HUES6 (cell line): ENCODE results near the gene CSF1.

Source experiments
- H3K27ac ChIP-seq: 2 replicates; pipeline ENCODE4 v1.7.0; 2013; ENCODE audit warnings: low read depth, mild to moderate bottlenecking, low read length, inconsistent platforms
- H3K27me3 ChIP-seq: 2 replicates; pipeline ENCODE4 v1.6.1; 2013; ENCODE audit warnings: low read length; ENCODE audit not compliant: control insufficient read depth, insufficient read depth
- H3K36me3 ChIP-seq: 2 replicates; pipeline ENCODE4 v1.6.1; 2013; ENCODE audit warnings: low read length; ENCODE audit not compliant: control insufficient read depth, insufficient read depth
- H3K4me1 ChIP-seq: 2 replicates; pipeline ENCODE4 v1.6.1; 2013; ENCODE audit warnings: low read length; ENCODE audit not compliant: control insufficient read depth, insufficient read depth
- H3K4me3 ChIP-seq: 2 replicates; pipeline ENCODE4 v1.5.1; 2013; ENCODE audit warnings: low read depth, low read length
- H3K9ac ChIP-seq: one replicate; pipeline ENCODE4 v1.6.1; 2013; ENCODE audit warnings: mild to moderate bottlenecking, low read length
- H3K9me3 ChIP-seq: 2 replicates; pipeline ENCODE4 v1.6.1; 2013; ENCODE audit warnings: low read depth, low read length; ENCODE audit not compliant: control insufficient read depth, insufficient read depth

CSF1 gene

DNA sequence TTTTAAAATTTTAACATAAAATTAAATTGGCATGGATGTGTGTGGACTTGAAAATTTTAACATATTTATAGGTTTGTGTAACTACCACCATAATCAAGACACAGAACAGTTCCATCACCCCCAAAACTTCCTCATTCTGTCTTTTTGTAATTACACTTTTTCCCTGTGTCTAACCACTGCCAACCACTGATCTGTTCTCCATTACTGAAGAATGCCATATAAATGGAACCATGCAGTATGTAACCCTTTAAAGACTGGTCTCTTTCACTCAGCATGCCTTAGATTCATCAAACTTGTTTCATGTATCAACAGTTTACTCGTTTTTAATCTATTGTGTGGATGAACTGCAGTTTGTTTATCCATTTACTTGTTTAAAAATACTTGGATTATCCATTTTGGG is 60.9 kb downstream of the CSF1 start:
- H3K4me3 ChIP-seq: no peak overlapping the region

DNA sequence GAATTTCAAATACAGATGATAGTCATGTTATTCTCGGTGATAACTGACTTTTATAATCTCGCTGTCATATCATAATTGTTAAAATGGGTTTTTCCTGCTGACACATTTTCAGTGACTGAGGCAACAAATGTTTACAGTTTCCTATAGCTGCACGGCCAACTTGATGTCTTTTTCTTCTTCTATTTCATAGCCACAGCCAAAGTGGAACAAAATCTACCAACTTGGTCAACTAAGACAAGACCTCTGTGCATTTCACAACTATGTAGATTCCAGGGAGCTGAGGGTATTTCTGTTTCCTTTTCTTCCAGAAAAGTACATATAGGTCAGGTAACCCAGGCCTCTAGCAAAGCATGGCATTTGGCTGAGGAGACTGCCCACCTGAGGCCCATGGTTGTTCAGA is 63.5 kb downstream of the CSF1 start:
- H3K9me3 ChIP-seq: no peaks in the 10 kb centered on the region
- H3K27ac ChIP-seq: no peak overlapping the region
- H3K4me1 ChIP-seq: peaks cover 1% of the 10 kb centered on the region; the same call in 1 of the 2 replicates
- no peak overlapping the region for H3K9ac ChIP-seq
- no peaks in the 10 kb centered on the region for H3K36me3 ChIP-seq
- H3K4me3 ChIP-seq: no peak overlapping the region
- peaks cover 3% of the 10 kb centered on the region; the same call in 1 of the 2 replicates for H3K27me3 ChIP-seq

More for the DNA sequence above, 60.9 kb downstream of the CSF1 start:
- no peaks in the 10 kb centered on the region for H3K9me3 ChIP-seq
- no peaks in the 10 kb centered on the region; the same call in 1 of the 2 replicates for H3K4me1 ChIP-seq
- no peaks in the 10 kb centered on the region for H3K36me3 ChIP-seq
- no peak overlapping the region for H3K9ac ChIP-seq
- peaks cover 3% of the 10 kb centered on the region; the same call in 1 of the 2 replicates for H3K27me3 ChIP-seq
- no peak overlapping the region for H3K27ac ChIP-seq

DNA sequence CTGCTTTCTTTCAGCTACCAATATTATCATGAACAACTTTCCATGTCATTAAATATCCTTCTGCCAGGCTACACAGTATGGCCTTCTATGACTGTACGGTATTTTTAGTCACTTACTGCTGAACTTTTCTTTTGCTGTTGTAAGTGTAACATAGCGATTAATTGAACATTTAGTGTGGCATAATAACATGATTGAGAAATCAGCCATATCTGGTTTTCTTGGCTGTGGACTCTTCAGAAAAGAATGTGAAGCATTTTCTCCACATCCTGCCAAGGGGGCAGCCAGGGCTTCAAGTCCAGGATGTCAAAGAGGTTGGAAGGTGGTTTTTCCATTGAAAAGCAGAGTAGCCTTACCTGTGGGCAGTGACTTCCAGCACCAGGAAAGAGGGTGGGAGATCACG is 65.1 kb downstream of the CSF1 start:
- Histone ChIP-seq H3K27me3 (peaks cover 3% of the 10 kb centered on the region; the same call in 1 of the 2 replicates), H3K4me1 (peaks cover 11% of the 10 kb centered on the region), H3K4me3 (no peak overlapping the region), H3K9me3 (no peaks in the 10 kb centered on the region), H3K36me3 (no peaks in the 10 kb centered on the region), H3K27ac (no peak overlapping the region), H3K9ac (no peak overlapping the region)

DNA sequence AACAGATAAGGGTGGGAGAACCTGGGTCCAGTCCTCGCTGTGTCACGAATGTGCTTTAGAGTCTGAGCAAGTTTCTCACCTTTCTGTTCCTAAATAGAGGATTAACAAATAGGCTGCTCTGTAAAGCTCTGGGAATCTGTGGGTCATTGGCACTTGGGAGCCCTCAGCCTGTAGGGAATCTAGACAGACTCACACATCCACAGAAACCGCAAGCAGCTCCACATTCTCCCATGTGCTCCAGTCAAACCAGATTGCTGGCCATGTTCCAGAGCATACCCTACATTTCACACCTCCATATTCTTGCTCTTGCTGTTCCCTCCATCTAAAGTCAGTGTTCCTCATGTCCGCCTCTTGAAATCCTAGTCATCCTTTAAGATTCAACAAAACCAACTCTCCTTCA is 66.1 kb downstream of the CSF1 start:
- Histone ChIP-seq H3K36me3 (no peaks in the 10 kb centered on the region), H3K27me3 (peaks cover 3% of the 10 kb centered on the region; the same call in 1 of the 2 replicates), H3K4me3 (no peak overlapping the region), H3K9ac (no peak overlapping the region), H3K27ac (no peak overlapping the region), H3K4me1 (peaks cover 11% of the 10 kb centered on the region), H3K9me3 (no peaks in the 10 kb centered on the region)

DNA sequence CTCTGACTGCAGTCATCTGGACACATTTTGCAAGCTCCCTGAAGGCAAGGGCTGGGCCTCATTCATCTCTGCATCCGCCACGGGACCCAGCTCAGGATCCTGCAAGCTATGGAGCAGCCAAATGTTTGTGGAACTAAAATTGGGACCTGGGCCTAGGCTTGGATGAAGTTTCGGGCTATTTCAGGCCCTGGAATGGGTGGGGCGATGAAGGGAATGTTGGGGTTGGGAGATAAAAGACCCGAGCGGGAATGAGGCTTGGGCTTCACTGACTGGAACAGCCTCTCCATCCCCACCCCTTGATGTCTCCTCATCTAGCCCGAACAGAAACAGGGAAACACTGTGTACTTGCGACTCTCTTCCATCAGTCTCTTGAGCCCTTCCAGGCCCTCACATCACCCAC is 66.6 kb downstream of the CSF1 start:
- H3K27ac ChIP-seq: no peak overlapping the region

DNA sequence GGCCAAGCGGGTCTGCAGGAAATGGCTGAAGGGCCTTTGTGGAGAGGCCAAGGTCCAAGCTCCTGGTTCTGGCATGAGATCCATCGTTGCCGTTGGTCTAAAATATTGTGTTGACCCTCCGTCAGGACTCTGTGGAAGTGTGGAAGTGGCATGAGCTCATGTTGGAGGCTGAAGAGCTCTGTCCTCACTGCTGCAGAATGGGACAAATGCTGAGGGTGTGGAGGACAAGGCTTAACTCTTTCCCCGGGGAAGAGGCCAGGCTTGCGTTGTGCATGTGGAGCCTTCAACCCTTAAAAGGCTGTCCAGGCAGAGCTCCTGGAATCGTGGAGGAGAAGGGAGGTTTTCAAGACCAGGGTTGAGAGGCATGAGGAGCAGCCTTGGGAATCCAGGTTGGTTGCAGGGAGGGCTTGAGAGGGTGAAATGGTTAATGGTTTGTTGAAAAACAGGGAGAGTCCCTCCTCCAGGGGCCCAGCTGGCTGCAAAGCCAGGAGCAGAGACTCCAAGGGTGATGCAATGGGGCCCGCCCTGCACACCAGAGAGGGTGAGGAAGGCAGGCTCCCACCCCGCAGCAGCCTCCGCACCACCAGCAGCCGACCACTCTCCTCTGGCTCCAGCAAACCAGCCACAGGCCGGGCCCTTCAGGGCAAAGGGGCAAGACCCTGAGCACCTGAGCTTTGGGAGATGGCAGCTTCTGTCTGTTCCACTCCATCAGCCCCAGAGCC is 67.2 kb downstream of the CSF1 start:
- peaks cover 11% of the 10 kb centered on the region for H3K4me1 ChIP-seq
- no peaks in the 10 kb centered on the region for H3K9me3 ChIP-seq
- H3K27ac ChIP-seq: no peak overlapping the region
- H3K36me3 ChIP-seq: no peaks in the 10 kb centered on the region
- H3K27me3 ChIP-seq: peaks cover 3% of the 10 kb centered on the region; the same call in 1 of the 2 replicates
- no peak overlapping the region for H3K9ac ChIP-seq
- no peak overlapping the region for H3K4me3 ChIP-seq

More for the DNA sequence above, 66.6 kb downstream of the CSF1 start:
- no peaks in the 10 kb centered on the region for H3K9me3 ChIP-seq
- no peaks in the 10 kb centered on the region for H3K36me3 ChIP-seq
- H3K4me1 ChIP-seq: peaks cover 11% of the 10 kb centered on the region
- no peak overlapping the region for H3K4me3 ChIP-seq
- no peak overlapping the region for H3K9ac ChIP-seq
- H3K27me3 ChIP-seq: peaks cover 3% of the 10 kb centered on the region; the same call in 1 of the 2 replicates

DNA sequence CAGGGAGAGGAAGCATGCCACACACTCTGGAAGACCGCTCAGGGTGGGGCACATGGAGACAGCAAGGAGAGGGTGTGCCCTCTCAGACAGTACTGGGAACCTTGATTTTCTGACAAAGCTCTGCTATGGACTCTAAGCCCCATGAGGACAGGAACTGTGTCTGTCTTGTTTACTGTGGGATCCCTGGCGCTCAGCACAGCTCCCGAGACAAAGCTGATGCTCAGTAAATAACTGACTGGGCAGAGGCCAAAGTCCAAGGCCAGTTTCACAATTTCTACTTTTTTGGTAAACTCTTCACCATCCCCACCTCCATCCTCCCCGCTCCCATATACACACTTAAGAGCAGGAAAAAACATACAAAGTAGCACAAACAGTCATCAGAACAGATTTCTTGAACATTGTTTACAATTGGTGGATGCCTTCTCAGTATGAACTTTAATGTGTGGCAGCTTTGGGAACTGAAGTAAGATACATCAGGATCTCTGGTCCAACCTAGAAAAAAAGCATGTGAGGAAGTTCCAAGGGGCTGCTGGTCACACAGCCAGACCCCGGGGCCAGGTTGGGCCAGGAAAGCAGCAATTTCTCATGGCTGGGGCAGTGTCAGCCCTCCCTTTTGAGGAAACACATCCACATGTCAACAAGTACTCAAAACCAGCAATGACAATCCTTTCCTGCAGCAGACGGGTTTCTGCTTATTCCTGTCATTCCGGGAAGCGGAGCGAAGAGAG is 68.3 kb downstream of the CSF1 start:
- H3K36me3 ChIP-seq: no peaks in the 10 kb centered on the region
- H3K4me1 ChIP-seq: peaks cover 17% of the 10 kb centered on the region
- H3K27me3 ChIP-seq: peaks cover 3% of the 10 kb centered on the region; the same call in 1 of the 2 replicates
- no peak overlapping the region for H3K9ac ChIP-seq
- H3K4me3 ChIP-seq: no peak overlapping the region
- no peak overlapping the region for H3K27ac ChIP-seq
- H3K9me3 ChIP-seq: no peaks in the 10 kb centered on the region

DNA sequence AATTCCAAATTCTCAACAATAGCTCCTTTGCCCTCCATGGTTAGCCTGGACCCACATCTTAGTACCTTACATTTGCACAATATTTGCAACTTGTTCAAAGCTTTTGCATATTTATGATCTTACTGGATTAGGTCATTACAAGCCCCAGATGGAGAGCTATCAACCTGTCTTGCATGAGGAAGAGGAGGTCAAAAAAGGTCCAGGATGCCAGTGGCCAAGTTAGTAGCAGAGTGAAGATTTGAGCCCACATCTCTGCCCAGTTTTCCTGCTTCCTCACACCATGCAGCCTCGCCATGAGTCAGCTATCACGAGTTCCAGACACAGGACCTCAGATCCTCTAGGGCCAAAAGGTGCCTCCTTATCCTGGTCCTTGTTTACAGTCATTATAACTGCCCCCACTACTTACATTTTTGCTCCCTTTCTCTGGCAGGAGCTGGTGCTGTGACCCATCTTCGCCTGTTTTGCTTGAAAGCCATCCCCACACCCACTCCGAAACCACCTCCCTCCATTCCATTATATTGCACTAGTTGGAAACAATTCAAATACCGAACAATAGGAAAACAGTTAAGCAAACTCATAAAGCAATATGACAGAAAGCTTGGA is 68.9 kb downstream of the CSF1 start:
- no peaks in the 10 kb centered on the region for H3K9me3 ChIP-seq
- peaks cover 3% of the 10 kb centered on the region; the same call in 1 of the 2 replicates for H3K27me3 ChIP-seq
- H3K4me1 ChIP-seq: peaks cover 21% of the 10 kb centered on the region
- no peak overlapping the region for H3K27ac ChIP-seq
- H3K4me3 ChIP-seq: no peak overlapping the region
- no peak overlapping the region for H3K9ac ChIP-seq
- H3K36me3 ChIP-seq: no peaks in the 10 kb centered on the region
